Lower leg skin (tissue), 3 donors: ENCODE data around the gene MAS1.

Source experiments
- CTCF ChIP-seq, 3 donors: fragments of 450-650 bp; IDR thresholded peaks; one replicate each; pipeline ENCODE4 v1.5.1; 2016; ENCODE audit warnings: antibody characterized with exemption in 3 of 3, mild to moderate bottlenecking in 3 of 3, moderate library complexity in 2 of 3
- POLR2A ChIP-seq, 2 donors: fragments of 450-650 bp; IDR thresholded peaks; one replicate each; pipeline ENCODE4 v1.6.1; 2016 to 2017; ENCODE audit warnings: antibody characterized with exemption in 2 of 2, mild to moderate bottlenecking in 1 of 2, moderate library complexity in 1 of 2

DNA sequence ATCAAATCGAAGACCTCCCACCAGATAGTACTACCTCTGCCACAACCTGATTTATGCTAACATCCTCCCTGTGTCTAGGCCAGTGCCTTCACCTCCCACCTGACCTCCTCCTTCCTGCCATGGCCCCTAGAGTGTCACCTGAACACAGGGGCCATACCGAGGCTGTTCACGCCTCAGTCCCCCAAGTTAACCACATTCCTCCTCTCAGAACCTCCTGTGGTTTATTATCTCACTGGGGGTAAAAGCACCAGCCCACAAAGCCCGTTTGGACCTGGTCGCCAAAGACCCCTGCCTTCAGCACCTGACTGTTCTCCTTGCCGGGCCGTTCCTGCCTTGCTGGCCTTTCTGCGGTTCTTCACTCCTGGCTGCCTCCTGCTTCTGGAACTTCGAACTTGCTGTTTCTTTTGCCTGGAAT is 13.7 kb downstream of the MAS1 start:
- no peak for TF ChIP-seq CTCF (IDR thresholded peaks at IDR 0.05)
- no peak for TF ChIP-seq POLR2A (IDR thresholded peaks at IDR 0.05)
